ENCODE measurements around the gene GIGYF1.

GRCh38 chr7:100739934-100740333 is 45.9 kb upstream of the GIGYF1 start:
- no peak for TF ChIP-seq CTCF (IDR thresholded peaks at IDR 0.05)
- no peak for TF ChIP-seq POLR2AphosphoS5 (IDR thresholded peaks at IDR 0.05)
- no peak for TF ChIP-seq POLR2A (IDR thresholded peaks at IDR 0.05)
- no peak for TF ChIP-seq EP300 (IDR thresholded peaks at IDR 0.05)
